Ascending aorta (tissue), 2 donors: ENCODE data around the gene CCM2. TPM values are rescaled to one million over a fixed set of nuclear protein-coding genes. Genes with fewer than 3 reads are reported as not detected.

Experiments
- DNase-seq, 2 donors: peaks; one replicate each; pipeline ENCODE4 v3.0.0-alpha.2; 2019; ENCODE audit warnings: low spot score in 2 of 2
- H3K27ac ChIP-seq, 2 donors: fragments of 200-600 bp; sonication (generic); one replicate each; pipeline ENCODE4 v1.5.1; 2016 to 2017; ENCODE audit warnings: mild to moderate bottlenecking in 1 of 2
- H3K27me3 ChIP-seq: fragments of 200-600 bp; sonication (generic); one replicate; pipeline ENCODE4 v1.5.1; 2017
- H3K36me3 ChIP-seq, 2 donors: fragments of 200-600 bp; sonication (generic); one replicate each; pipeline ENCODE4 v1.5.1; 2016
- H3K4me1 ChIP-seq, 2 donors: fragments of 200-600 bp; sonication (generic); one replicate each; pipeline ENCODE4 v1.5.1; 2016 to 2017; ENCODE audit warnings: mild to moderate bottlenecking in 1 of 2
- H3K4me3 ChIP-seq, 2 donors: fragments of 200-600 bp; sonication (generic); one replicate each; pipeline ENCODE4 v1.5.1; 2016 to 2017; ENCODE audit warnings: mild to moderate bottlenecking in 1 of 2
- H3K9me3 ChIP-seq, 2 donors: fragments of 200-600 bp; sonication (generic); one replicate each; pipeline ENCODE4 v1.5.1; 2016
- intact Hi-C: fragments of 100-400 bp; cut with DNase I; formaldehyde crosslinking; loops from one replicate; pipeline ENCODE4 v1.15.1; 2023
- total RNA-seq: library from RNA; depleted of rRNA; stranded (reverse); fragments of >200 nt; gene quantifications from one replicate; pipeline ENCODE4 v1.1.0, GENCODE V29; 2016
- TF ChIP-seq, protein P1 (sequence below), 3 experiments: fragments of 200-600 bp in 2 of 3; fragments of 450-650 bp in 1 of 3; sonication (generic) in 2 of 3; IDR thresholded peaks; one replicate each; pipeline ENCODE4 v1.5.1; 2016 to 2019; ENCODE audit warnings: antibody characterized with exemption in 3 of 3, mild to moderate bottlenecking in 1 of 3, moderate library complexity in 1 of 3

CCM2 gene
- total RNA-seq, 1 donor from 2014 or later: 61.5 TPM

DNA sequence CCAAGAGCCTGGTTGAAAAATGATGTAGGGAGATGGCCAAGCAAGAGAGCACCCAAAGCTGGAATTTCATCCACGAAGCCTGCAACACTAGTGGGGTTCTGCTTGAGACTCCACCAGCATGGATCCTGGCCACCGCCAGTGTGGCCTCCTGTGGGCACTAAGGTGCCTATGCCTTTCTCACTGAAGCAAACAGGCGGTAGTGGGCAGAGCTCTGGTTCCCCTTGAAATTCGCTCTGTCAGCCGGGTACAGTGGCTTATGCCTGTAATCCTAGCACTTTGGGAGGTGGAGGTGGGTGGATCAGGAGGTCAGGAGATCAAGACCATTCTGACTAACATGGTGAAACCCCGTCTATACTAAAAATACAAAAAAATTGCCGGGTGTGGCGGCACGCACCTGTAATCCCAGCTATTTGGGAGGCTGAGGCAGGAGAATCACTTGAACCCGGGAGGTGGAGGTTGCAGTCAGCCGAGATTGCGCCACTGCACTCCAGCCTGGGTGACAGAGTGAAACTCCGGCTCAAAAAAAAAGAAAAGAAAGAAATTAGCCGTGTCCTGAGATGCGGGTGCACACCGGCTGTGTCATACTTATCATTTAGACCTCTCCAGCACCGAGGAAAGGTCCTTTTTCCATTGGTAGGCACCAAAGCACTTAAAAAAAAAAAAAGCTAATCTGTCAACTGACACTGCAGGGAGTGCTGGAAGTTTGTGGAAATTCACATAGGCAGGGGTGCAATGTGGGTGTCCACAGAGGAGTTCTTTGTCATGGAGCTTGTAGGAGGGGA, 28.3 kb downstream of the CCM2 start:
- intact Hi-C loops: no loop called here
- H3K27me3 ChIP-seq: no peaks in the 10 kb centered on the region
- H3K27ac ChIP-seq: no peak overlapping the region
- H3K4me3 ChIP-seq: peak overlapping the region in 1 of 2 donors; percentile 14
- DNase-seq: peak in 1 of 2 donors; percentile 50
- TF ChIP-seq, protein P1, sequence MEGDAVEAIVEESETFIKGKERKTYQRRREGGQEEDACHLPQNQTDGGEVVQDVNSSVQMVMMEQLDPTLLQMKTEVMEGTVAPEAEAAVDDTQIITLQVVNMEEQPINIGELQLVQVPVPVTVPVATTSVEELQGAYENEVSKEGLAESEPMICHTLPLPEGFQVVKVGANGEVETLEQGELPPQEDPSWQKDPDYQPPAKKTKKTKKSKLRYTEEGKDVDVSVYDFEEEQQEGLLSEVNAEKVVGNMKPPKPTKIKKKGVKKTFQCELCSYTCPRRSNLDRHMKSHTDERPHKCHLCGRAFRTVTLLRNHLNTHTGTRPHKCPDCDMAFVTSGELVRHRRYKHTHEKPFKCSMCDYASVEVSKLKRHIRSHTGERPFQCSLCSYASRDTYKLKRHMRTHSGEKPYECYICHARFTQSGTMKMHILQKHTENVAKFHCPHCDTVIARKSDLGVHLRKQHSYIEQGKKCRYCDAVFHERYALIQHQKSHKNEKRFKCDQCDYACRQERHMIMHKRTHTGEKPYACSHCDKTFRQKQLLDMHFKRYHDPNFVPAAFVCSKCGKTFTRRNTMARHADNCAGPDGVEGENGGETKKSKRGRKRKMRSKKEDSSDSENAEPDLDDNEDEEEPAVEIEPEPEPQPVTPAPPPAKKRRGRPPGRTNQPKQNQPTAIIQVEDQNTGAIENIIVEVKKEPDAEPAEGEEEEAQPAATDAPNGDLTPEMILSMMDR (IDR thresholded peaks at IDR 0.05): no peak
- no peaks in the 10 kb centered on the region for H3K9me3 ChIP-seq
- H3K36me3 ChIP-seq: peaks cover 0 to 15% of the 10 kb centered on the region in 2 donors
- H3K4me1 ChIP-seq: peaks cover 0 to 3% of the 10 kb centered on the region in 2 donors

DNA sequence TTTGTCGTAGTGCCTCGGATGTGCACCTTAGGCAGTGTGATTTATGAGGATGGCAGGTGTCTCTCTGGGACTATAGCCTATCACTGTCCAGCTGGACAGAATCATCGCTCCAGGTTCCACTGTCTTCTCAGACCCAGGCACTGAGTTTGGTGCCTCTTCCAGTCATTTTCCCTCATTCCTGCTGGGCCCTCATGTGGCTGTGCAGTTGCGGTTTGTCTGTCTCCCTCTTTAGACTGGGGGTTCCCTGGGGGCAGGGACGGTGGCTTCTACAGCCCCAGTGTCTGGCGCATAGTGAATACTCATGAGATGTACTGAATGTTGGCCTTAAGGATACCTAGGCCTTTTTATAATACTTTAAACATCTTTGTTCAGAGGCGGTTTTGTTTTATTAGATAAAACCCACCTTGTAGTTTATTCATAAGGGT, 28.9 kb downstream of the CCM2 start:
- intact Hi-C loops: no loop called here
- Histone ChIP-seq H3K27ac (no peak overlapping the region), H3K27me3 (no peaks in the 10 kb centered on the region), H3K4me3 (no peak overlapping the region), H3K36me3 (peaks cover 0 to 15% of the 10 kb centered on the region in 2 donors), H3K9me3 (no peaks in the 10 kb centered on the region), H3K4me1 (peaks cover 0 to 8% of the 10 kb centered on the region in 2 donors)
- TF ChIP-seq, protein P1 (IDR thresholded peaks at IDR 0.05): no peak
- peak in 1 of 2 donors; percentile 22 for DNase-seq

DNA sequence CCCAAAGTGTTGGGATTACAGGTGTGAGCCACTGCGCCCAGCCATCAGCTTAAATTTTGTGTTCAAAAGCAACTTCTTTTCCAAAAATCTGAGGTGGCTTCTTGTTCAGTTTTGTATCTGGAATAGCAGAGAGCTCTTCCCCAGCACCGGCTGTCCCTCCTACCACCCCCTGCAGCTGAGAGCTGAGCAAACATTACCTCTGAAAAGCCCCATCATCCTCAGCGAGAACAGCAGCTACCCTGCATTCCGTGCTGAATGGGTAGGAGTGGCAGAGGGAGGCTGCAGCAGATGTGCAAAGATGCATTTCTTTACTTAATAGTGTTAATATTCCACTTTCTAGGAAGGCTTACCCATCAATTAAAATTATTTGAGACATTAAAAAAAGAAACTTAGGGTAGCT, 31.8 kb downstream of the CCM2 start:
- peaks cover 0 to 15% of the 10 kb centered on the region in 2 donors for H3K36me3 ChIP-seq
- TF ChIP-seq, protein P1 (IDR thresholded peaks at IDR 0.05): no peak
- no peak for DNase-seq

DNA sequence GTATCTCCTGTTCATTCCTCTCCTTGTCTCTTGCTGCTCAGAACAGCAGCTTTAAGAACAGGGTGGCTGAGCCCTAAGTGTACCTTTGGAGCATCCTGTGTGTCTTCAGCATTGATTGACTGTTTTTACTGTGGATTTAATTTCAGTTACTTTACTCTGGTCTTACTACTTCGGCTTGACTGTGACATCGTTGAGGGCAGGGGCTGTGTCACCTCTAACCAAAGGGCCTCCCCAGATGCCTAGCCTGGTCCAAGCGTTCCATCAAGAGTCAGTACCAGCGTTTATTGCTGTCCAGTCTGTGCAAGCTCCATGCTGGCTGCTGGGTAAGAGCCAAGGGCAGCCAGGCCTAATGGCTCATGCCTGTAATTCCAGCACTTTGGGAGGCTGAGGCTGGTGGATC, 32.4 kb downstream of the CCM2 start:
- peaks cover 0 to 15% of the 10 kb centered on the region in 2 donors for H3K36me3 ChIP-seq
- peaks cover 0 to 8% of the 10 kb centered on the region in 2 donors for H3K4me1 ChIP-seq
- no peak overlapping the region for H3K27ac ChIP-seq
- no peak overlapping the region for H3K4me3 ChIP-seq
- DNase-seq: no peak
- no peaks in the 10 kb centered on the region for H3K27me3 ChIP-seq
- intact Hi-C loops: no loop called here
- H3K9me3 ChIP-seq: no peaks in the 10 kb centered on the region
- TF ChIP-seq, protein P1 (IDR thresholded peaks at IDR 0.05): no peak

More for the DNA sequence above, 31.8 kb downstream of the CCM2 start:
- Histone ChIP-seq H3K4me1 (peaks cover 0 to 8% of the 10 kb centered on the region in 2 donors), H3K27me3 (no peaks in the 10 kb centered on the region), H3K4me3 (no peak overlapping the region), H3K9me3 (no peaks in the 10 kb centered on the region), H3K27ac (no peak overlapping the region)
- intact Hi-C loops: no loop called here

DNA sequence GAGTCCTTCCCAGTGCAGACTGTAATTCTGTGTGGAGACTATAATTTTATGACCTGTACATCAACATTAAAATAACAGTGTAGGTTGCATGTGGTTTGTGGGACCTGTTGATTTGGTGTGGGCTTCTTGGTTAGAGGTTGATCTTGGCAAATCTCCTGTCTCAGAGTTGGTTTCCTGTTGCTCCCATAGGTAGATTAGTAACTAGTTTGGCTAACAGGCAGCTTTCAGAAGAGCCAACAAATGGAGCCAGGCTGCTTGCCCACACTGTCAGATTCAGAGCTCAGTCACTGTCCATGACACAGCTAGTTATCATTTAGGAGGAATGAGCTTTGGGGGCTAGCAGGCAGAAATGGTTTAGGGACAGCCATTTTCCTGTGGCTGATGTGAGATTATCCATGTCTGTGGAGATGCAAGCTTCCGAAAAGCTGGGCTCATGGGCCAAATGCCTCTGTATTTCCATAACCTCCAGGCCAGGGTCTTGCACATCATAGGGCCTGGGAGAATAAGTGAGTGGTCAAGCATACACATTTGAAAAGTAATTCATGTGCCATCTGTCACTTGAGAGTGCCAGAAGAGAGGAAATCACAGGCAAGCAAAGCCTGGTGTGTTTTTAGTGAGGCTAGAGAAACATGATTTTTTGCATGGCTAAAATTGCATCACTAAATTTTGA, 33.4 kb downstream of the CCM2 start:
- DNase-seq: no peak
- no peak overlapping the region for H3K4me3 ChIP-seq
- TF ChIP-seq, protein P1 (IDR thresholded peaks at IDR 0.05): no peak
- H3K36me3 ChIP-seq: peaks cover 0 to 8% of the 10 kb centered on the region in 2 donors
- H3K9me3 ChIP-seq: no peaks in the 10 kb centered on the region
- H3K4me1 ChIP-seq: peaks cover 0 to 8% of the 10 kb centered on the region in 2 donors
- intact Hi-C loops: no loop called here
- H3K27ac ChIP-seq: peak overlapping the region; percentile 45 to 50
- H3K27me3 ChIP-seq: no peaks in the 10 kb centered on the region
